HCT116 (cell line): ENCODE measurements around the gene RAP1GAP2.

ENCODE experiments used
- CBX3 ChIP-seq: IDR thresholded peaks from 2 replicates; pipeline ENCODE4 v1.6.1; 2012; ENCODE audit warnings: low read depth
- CTCF ChIP-seq, 3 experiments: fragments of 200-600 bp in 1 of 3; sonication (generic) in 1 of 3; IDR thresholded peaks in 2 of 3; conservative IDR thresholded peaks in 1 of 3; 2 replicates each; pipeline ENCODE4 v1.5.1; 2012 to 2017; ENCODE audit warnings: low read depth in 2 of 3, low read length in 2 of 3, antibody characterized with exemption in 1 of 3, borderline replicate concordance in 1 of 3, control low read depth in 1 of 3, mild to moderate bottlenecking in 1 of 3, mixed read lengths in 1 of 3, mixed run types in 1 of 3, moderate library complexity in 1 of 3; ENCODE audit not compliant: insufficient read depth in 1 of 3
- EGR1 ChIP-seq: IDR thresholded peaks from 2 replicates; pipeline ENCODE4 v1.6.1; 2012; ENCODE audit warnings: low read depth
- EZH2 ChIP-seq: fragments of 200-600 bp; sonication (generic); IDR thresholded peaks from 2 replicates; pipeline ENCODE4 v1.6.1; 2017; ENCODE audit warnings: antibody characterized with exemption, mixed run types
- EZH2phosphoT487 ChIP-seq: fragments of 200-600 bp; IDR thresholded peaks from 2 replicates; pipeline ENCODE4 v1.6.1; 2018; ENCODE audit warnings: antibody characterized with exemption, borderline replicate concordance
- JUND ChIP-seq: IDR thresholded peaks from 2 replicates; pipeline ENCODE4 v1.6.1; 2012
- MAX ChIP-seq: IDR thresholded peaks from 2 replicates; pipeline ENCODE4 v1.6.1; 2012
- POLR2A ChIP-seq: IDR thresholded peaks from 2 replicates; pipeline ENCODE4 v1.7.0; 2011; ENCODE audit warnings: borderline replicate concordance; ENCODE audit not compliant: insufficient read depth, insufficient read length; ENCODE audit errors: extremely low read depth
- POLR2AphosphoS5 ChIP-seq: IDR thresholded peaks from 2 replicates; pipeline ENCODE4 v1.6.1; 2011; ENCODE audit warnings: mild to moderate bottlenecking, low read depth, low read length, moderate library complexity
- RAD21 ChIP-seq: IDR thresholded peaks from 2 replicates; pipeline ENCODE4 v1.6.1; 2012; ENCODE audit warnings: low read depth, mild to moderate bottlenecking
- TCF7L2 ChIP-seq: IDR thresholded peaks from 2 replicates; pipeline ENCODE4 v1.7.0; 2011; ENCODE audit warnings: borderline replicate concordance, inconsistent platforms; ENCODE audit not compliant: insufficient read depth, insufficient read length; ENCODE audit errors: extremely low read depth
- ZNF274 ChIP-seq: fragments of 200-500 bp; sonication (Bioruptor generic); IDR thresholded peaks from 2 replicates; pipeline ENCODE4 v1.6.1; 2014; ENCODE audit warnings: mild to moderate bottlenecking, low read depth, low read length, inconsistent platforms

GRCh38 chr17:2815781-2816185 lies 19.5 kb downstream of the RAP1GAP2 start:
- TF ChIP-seq EZH2phosphoT487 (no peak), POLR2A (no peak), POLR2AphosphoS5 (no peak), CTCF (IDR thresholded peaks at IDR 0.05 in 2 of 3, conservative IDR thresholded peaks at IDR 0.05 in 1 of 3; ENCODE audit: borderline replicate concordance in 1 of 3, insufficient read depth in 1 of 3, low read depth in 2 of 3, low read length in 2 of 3) (no peak), EZH2 (no peak), RAD21 (no peak), TCF7L2 (no peak), CBX3 (no peak), JUND (no peak), ZNF274 (no peak), MAX (no peak), EGR1 (no peak)
